Measurements from ENCODE around the gene BABAM2. TPM values are rescaled to one million over a fixed set of nuclear protein-coding genes. Genes with fewer than 3 reads are reported as not detected.

Gene BABAM2
- total and polyA plus RNA-seq, 2 experiments from 2014 or later: 17.8 to 21.5 TPM

- no peak for ATAC-seq
Measured at GRCh38 chr2:28062867-28063266, 172.3 kb downstream of the BABAM2 start.

More at GRCh38 chr2:28062867-28063266, 172.3 kb downstream of the BABAM2 start:
- H3K4me2 ChIP-seq: no peak overlapping the region
- H3K4me1 ChIP-seq (ENCODE audit: insufficient read depth): no peaks in the 10 kb centered on the region
- no peaks in the 10 kb centered on the region for H3K79me2 ChIP-seq (replicated peaks; ENCODE audit: insufficient read depth)
- H3K36me3 ChIP-seq (ENCODE audit: insufficient read depth): no peaks in the 10 kb centered on the region
- no peak overlapping the region for H3K27ac ChIP-seq (ENCODE audit: low read depth)
- Mint-ChIP-seq H3K4me1 (no peaks in the 10 kb centered on the region), H3K27ac (no peak overlapping the region), H3K36me3 (ENCODE audit: low read depth) (no peaks in the 10 kb centered on the region), H3K27me3 (ENCODE audit: insufficient read depth, low read depth, poor library complexity) (no peaks in the 10 kb centered on the region), H3K9me3 (no peaks in the 10 kb centered on the region), H3K4me3 (no peak overlapping the region)
- no peaks in the 10 kb centered on the region for H3F3A ChIP-seq (replicated peaks; ENCODE audit: low read depth)
- no peak overlapping the region for H2AFZ ChIP-seq
- H3K4me3 ChIP-seq: no peak overlapping the region
- no peaks in the 10 kb centered on the region for H3K27me3 ChIP-seq (ENCODE audit: insufficient read depth)
- H3K9me2 ChIP-seq (ENCODE audit: insufficient read depth): no peaks in the 10 kb centered on the region; the same call in 1 of the 2 replicates
- no peak for DNase-seq (ENCODE audit: low spot score)
- no peak for TF ChIP-seq REST (IDR thresholded peaks at IDR 0.05; ENCODE audit: unreplicated experiment)
- TF ChIP-seq ZNF462 (CRISPR knock-in tag; IDR thresholded peaks at IDR 0.05): no peak
- no peak for TF ChIP-seq CREB1 (CRISPR knock-in tag; IDR thresholded peaks at IDR 0.05; ENCODE audit: low read depth)
- no peak for TF ChIP-seq ZNF331 (CRISPR knock-in tag; IDR thresholded peaks at IDR 0.05; ENCODE audit: low read depth)
- no peak for TF ChIP-seq EZH2phosphoT487 (IDR thresholded peaks at IDR 0.05; ENCODE audit: unreplicated experiment)
- no peak for TF ChIP-seq POLR2AphosphoS5 (IDR thresholded peaks at IDR 0.05; ENCODE audit: low read depth)
- no peak for TF ChIP-seq JUNB (IDR thresholded peaks at IDR 0.05; ENCODE audit: unreplicated experiment)
- TF ChIP-seq CTCF (conservative IDR thresholded peaks at IDR 0.05; ENCODE audit: low read depth in 2 of 2): no peak
- TF ChIP-seq STAT1 (IDR thresholded peaks at IDR 0.05; ENCODE audit: unreplicated experiment): no peak
- TF ChIP-seq EZH2 (IDR thresholded peaks at IDR 0.05; ENCODE audit: low read depth, unreplicated experiment): no peak
- TF ChIP-seq NANOG (IDR thresholded peaks at IDR 0.05; ENCODE audit: borderline replicate concordance): no peak
- no peak for TF ChIP-seq ETS1 (IDR thresholded peaks at IDR 0.05)
- TF ChIP-seq ZNF114 (CRISPR knock-in tag; IDR thresholded peaks at IDR 0.05): no peak
- H4K20me1 ChIP-seq (replicated peaks; ENCODE audit: insufficient read depth): no peaks in the 10 kb centered on the region; the same call in 1 of the 2 replicates
